ENCODE data around the gene STK36. TPM values are rescaled to one million over a fixed set of nuclear protein-coding genes. Genes with fewer than 3 reads are reported as not detected.

STK36 gene
- total RNA-seq, 4 donors from 2014 or later, result 34.5 to 73.6 (median 44.8) TPM

GRCh38 chr2:218694405-218695145 lies 22.7 kb downstream of the STK36 start:
- Histone ChIP-seq H3K9me3 (no peaks in the 10 kb centered on the region), H3K4me1 (no peaks in the 10 kb centered on the region), H3K27me3 (no peaks in the 10 kb centered on the region), H3K27ac (no peak overlapping the region), H3K4me3 (no peak overlapping the region), H3K36me3 (peaks cover 0 to 23% (median 3%) of the 10 kb centered on the region in 4 donors)
- DNase-seq, result no peak
- WGBS, 2 donors (ENCODE audit: low coverage in 1 of 2), result 92 to 93% methylated on average over 3 of the region's 3 CpGs
- in situ Hi-C loops (cut with MboI; ENCODE audit: low pct_ligation_motif_present in 1 of 4, low pct_unique_long_range_greater_than_20kb in 1 of 4, low sequenced_read_pairs in 3 of 4), result no loop called here
- intact Hi-C loops (cut with DNase I; ENCODE audit: low total_unique reads), result no loop called here
- no peak for TF ChIP-seq POLR2A (IDR thresholded peaks at IDR 0.05)
- no peak for TF ChIP-seq CTCF (IDR thresholded peaks at IDR 0.05)
- TF ChIP-seq EP300 (IDR thresholded peaks at IDR 0.05; ENCODE audit: low read depth), result no peak

GRCh38 chr2:218698885-218699284 lies 27.0 kb downstream of the STK36 start:
- no peaks in the 10 kb centered on the region for H3K4me1 ChIP-seq
- no peak for DNase-seq
- TF ChIP-seq EP300 (IDR thresholded peaks at IDR 0.05; ENCODE audit: low read depth) (no peak), POLR2AphosphoS5 (IDR thresholded peaks at IDR 0.05) (no peak), CTCF (IDR thresholded peaks at IDR 0.05) (no peak), POLR2A (IDR thresholded peaks at IDR 0.05) (no peak)
- peaks cover 0 to 6% (median 3%) of the 10 kb centered on the region in 4 donors for H3K36me3 ChIP-seq
- in situ Hi-C loops (cut with MboI; ENCODE audit: low pct_ligation_motif_present in 1 of 4, low pct_unique_long_range_greater_than_20kb in 1 of 4, low sequenced_read_pairs in 3 of 4), result no loop called here
- no peak overlapping the region for H3K4me3 ChIP-seq
- H3K27me3 ChIP-seq, result no peaks in the 10 kb centered on the region
- H3K9me3 ChIP-seq, result no peaks in the 10 kb centered on the region
- intact Hi-C loops (cut with DNase I; ENCODE audit: low total_unique reads), result no loop called here
- 99% methylated on average over 8 of the region's 8 CpGs; no CpG with 5 or more reads in 1 of the 2 donors for WGBS, 2 donors (ENCODE audit: low coverage in 1 of 2)
- H3K27ac ChIP-seq, result no peak overlapping the region

- WGBS, 2 donors (ENCODE audit: low coverage in 1 of 2), result 92 to 100% methylated on average over 1 to 2 of the region's 2 CpGs
- H3K9me3 ChIP-seq, result no peaks in the 10 kb centered on the region
- H3K36me3 ChIP-seq, result peaks cover 0 to 6% (median 0%) of the 10 kb centered on the region in 4 donors
- no peaks in the 10 kb centered on the region for H3K4me1 ChIP-seq
- no peaks in the 10 kb centered on the region for H3K27me3 ChIP-seq
- H3K4me3 ChIP-seq, result no peak overlapping the region
- DNase-seq, result no peak
- no peak overlapping the region for H3K27ac ChIP-seq
- intact Hi-C loops (cut with DNase I; ENCODE audit: low total_unique reads), result no loop called here
- TF ChIP-seq POLR2A (IDR thresholded peaks at IDR 0.05) (no peak), EP300 (IDR thresholded peaks at IDR 0.05; ENCODE audit: low read depth) (no peak), POLR2AphosphoS5 (IDR thresholded peaks at IDR 0.05) (no peak), CTCF (IDR thresholded peaks at IDR 0.05) (no peak)
- in situ Hi-C loops (cut with MboI; ENCODE audit: low pct_ligation_motif_present in 1 of 4, low pct_unique_long_range_greater_than_20kb in 1 of 4, low sequenced_read_pairs in 3 of 4), result loop anchor here in 1 of 4 donors (25.0 kb wide), 1 partner anchor 135 kb away; the partner anchor contains the start of gene PRKAG3
These were observed 29.9 kb downstream of the STK36 start for GRCh38 chr2:218701806-218702205.

- Histone ChIP-seq H3K9me3 (no peaks in the 10 kb centered on the region), H3K27me3 (no peaks in the 10 kb centered on the region), H3K4me3 (no peak overlapping the region), H3K36me3 (peaks cover 0 to 6% (median 0%) of the 10 kb centered on the region in 4 donors), H3K27ac (no peak overlapping the region), H3K4me1 (no peaks in the 10 kb centered on the region)
- in situ Hi-C loops (cut with MboI; ENCODE audit: low pct_ligation_motif_present in 1 of 4, low pct_unique_long_range_greater_than_20kb in 1 of 4, low sequenced_read_pairs in 3 of 4), result loop anchor here in 1 of 4 donors (25.0 kb wide), 1 partner anchor 134 kb away; the partner anchor contains the start of gene PRKAG3
- TF ChIP-seq POLR2AphosphoS5 (IDR thresholded peaks at IDR 0.05) (no peak), EP300 (IDR thresholded peaks at IDR 0.05; ENCODE audit: low read depth) (no peak), POLR2A (IDR thresholded peaks at IDR 0.05) (no peak), CTCF (IDR thresholded peaks at IDR 0.05) (no peak)
- WGBS, 2 donors (ENCODE audit: low coverage in 1 of 2), result 92% methylated on average over 4 of the region's 4 CpGs
- no peak for DNase-seq
- intact Hi-C loops (cut with DNase I; ENCODE audit: low total_unique reads), result no loop called here
These were observed 31.5 kb downstream of the STK36 start for GRCh38 chr2:218703341-218703740.

Data from transverse colon (tissue), 4 donors.